NCI-H2107 treated with DMSO at 0.1 percent for 48 hours (cell line): ENCODE results near the gene OLFML2B.
A peak's percentile ranks its signal among the peaks of the same experiment; 100 is the strongest.
"Not testable (repeated sequence)": the region's sequence is repeated elsewhere in the genome, so short reads cannot be mapped to it uniquely, and the experiment has no call there.

ENCODE experiments used
- DNase-seq: peaks from one replicate; lab custom pipeline; 2025; ENCODE audit not compliant: unreplicated experiment; lab: John Stamatoyannopoulos, UW

The OLFML2B gene

DNA sequence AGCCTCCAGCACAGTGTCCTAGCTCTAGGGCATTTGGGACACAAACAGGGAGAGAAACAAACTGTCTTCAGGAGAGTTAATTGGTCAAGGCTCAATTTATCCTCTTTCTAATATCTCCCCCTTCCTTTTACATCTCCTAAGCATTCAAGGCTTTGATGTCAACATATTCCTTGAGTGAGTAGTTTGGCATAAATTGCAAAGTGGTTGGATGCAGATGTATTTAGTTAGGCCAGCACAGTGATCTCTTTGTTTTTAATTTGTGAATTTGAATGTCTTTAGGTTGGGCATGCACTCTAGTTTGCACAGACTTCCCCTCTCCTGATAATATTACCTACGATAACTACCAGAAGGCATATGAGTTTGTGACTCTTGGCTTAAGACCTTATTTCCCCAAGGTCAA, 12.5 kb upstream of the OLFML2B start:
- no peak for DNase-seq

DNA sequence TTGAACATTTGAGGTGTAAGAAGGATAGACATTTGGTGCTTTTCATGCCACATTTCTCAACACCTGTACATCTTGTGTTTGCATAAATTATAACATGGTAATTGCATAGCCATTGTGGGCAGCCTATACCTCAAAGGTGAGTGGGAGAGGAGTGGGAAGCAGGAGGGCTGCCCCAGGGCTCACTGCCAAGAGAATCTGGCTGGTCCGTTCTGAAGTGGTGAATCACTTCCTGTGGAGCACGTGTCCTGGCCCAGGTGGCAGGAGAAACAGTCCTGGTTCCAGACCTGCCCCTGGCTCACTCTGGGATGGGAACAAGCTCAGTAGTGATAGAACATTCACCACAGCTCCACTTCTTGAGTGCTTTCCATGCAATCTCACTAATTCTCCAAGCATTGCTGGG, 11.6 kb upstream of the OLFML2B start:
- DNase-seq: peak; percentile 23

DNA sequence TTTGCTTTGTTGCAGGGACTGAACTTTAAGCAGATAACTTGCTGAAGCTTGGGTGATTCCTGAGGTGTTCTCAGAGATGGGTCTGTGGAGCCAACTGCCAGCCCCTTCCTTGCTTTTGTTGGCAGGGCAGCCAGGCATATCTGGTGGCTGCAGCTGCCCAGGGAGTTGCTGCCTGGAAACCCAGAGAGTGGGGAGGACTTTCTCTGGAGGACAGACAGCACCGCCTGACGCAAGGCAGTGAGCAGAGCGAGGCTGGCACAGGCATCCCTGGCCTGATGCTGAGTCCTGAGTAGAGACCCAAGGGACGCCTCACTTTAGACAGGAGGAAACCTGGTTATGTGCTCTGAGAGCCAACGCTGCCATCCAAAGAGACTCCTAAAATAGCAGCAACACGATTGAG, 9.8 kb upstream of the OLFML2B start:
- no peak for DNase-seq

DNA sequence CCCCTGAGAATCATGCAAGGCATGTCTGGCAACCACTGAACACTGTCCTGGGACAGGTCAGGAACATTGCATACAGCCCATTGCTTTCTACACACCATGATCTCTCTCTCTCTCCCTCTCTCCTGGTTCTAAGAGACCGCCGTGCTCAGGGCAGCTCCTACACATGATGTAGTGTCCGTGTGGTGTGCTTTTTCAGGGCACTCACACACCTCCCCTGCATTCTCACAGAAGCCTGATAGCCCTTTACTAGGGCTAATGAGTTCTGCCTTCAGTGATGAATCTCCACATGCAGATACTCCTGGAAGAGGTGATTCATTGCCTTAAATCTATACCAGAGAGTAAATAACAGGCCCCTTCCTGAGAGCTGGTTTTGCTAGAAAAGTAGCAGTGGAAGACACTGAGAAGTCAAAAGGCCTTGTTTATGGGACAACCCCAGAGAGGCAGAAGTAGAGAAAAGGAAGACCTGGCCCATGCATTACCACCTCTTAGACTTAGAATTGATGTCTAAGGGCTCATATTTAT, 7.2 kb upstream of the OLFML2B start:
- no peak for DNase-seq

DNA sequence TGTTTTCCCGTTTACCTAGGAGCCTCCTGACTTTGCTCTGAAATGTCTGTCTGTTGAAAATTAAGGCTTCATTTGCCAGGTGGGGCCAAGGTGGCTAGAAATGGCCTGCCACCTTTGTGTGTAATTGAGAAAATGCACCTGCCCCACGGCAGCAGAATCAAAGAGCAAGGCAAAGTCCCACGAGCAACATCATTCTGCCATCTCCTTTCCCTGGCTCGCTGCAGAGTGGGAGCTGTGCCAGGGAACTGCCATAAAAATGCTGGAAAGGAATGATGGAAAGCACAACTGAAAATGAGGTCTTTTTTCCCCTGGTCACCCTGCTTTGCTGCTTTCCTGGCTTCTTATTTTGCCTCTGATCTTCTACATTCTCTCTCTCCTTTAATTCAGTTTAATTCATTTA, 5.5 kb upstream of the OLFML2B start:
- DNase-seq: peak; percentile 25

DNA sequence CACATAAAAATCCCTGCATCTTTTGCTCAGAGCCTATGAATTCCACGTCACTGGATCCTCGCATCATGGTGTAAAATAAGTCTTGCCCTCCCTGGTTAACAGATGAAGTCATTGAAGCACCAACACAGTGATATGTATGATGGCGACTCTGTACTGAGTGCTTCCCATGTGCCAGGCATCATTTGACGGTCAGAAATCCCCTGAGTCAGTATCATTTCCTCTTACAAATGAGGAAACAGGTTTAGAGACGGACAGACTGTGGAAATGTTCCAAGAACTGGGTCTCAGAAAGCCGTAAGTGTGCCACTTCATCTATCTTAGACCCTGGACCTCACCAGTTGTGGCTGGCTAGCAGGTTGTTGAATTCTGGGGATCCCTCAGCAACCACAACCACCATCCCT, 5.1 kb upstream of the OLFML2B start:
- DNase-seq: no peak

DNA sequence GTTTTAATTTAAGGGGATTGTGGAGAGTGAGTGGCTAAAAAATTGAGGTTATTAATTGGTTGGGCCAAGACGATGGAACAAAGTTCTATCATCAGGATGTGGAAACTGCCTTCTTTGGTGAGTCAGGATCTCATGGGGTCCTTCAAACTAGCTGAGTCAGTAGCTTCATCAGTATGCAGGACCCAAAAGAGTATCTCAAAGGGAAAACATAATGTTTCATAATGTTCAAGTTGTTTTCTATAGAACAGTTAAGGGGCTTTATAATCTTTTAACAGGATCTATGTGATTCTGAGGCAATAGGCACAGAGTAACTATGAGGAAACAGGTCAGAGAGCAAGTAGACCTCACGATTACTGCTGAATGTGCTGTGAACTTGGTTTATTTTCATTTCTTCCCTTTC, 3.2 kb upstream of the OLFML2B start:
- DNase-seq: no peak

DNA sequence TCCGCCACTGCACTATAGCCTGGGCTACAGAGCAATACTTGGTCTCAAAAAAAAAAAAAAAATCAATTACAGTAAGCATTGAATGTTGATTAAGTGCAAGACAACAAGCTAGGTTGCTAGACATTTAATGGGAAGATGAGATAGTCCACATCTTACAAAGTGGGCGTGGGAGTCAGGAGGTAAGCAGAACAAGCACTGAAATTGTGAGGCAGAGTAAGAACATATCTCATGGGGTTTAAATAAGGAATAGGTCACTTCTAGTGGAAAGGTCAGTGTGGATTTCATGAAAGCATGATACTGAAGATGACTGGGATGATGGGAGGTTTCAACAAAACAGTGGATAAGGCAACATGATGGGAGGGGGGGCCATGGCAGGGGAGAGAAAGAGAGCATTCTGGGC, 1.9 kb upstream of the OLFML2B start:
- no peak for DNase-seq

DNA sequence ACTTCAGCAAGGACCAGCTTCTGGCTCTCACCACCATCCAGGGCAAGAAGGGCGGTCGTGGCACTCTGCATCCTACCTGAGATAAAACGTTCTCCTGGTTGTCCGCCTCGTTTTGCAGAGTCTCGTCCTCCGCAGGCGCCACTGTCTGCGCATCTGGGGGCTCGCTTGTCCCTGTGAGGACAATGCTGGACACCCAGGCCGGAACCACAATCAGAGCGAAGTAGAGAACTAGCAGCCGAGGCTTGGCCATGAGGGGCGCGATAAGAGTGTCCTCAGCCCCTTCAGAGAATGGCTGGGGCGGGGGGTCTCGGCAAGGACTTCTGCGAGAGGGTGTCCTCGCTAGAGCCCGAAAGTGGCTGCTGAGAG, 505 bp downstream of the OLFML2B start:
- DNase-seq: no peak

DNA sequence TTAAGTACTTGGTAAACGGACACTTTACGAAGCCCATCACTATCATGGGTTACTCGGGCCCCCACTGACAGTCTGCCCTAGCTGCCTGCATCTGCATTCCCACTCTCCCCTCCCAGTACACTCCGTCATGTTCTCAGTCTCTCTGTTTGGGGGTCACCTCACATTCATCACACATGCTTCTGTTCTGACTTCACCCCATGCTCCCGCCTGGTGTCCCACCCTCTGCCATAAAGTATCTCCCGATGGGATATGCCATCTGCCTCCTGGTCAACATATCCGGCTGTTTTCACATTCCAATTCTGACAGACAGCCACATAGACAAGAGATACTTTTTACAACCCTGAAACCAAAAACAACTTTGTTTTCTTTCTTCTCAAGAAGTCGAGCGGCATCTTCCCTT, 1.0 kb downstream of the OLFML2B start:
- DNase-seq: no peak

DNA sequence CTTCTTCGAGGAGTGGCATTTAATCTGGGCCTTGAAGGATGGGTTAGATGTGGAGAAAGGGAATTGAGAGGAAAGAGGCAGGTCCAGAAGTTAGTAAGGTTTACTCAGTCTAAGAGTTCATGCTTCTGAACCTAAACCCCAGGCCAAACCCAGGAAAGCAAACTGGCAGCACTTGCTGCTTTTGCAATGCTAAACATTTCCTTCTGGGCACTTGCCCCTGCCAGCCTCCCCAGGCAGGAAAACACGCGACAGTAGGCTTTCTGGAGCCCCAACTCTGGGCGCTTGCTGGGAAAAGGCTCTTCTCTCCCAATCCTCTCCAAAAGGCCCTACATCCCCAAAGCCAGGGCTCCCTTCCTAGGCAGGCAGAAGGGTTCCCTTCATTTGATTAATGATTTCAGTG, 2.5 kb downstream of the OLFML2B start:
- no peak for DNase-seq

DNA sequence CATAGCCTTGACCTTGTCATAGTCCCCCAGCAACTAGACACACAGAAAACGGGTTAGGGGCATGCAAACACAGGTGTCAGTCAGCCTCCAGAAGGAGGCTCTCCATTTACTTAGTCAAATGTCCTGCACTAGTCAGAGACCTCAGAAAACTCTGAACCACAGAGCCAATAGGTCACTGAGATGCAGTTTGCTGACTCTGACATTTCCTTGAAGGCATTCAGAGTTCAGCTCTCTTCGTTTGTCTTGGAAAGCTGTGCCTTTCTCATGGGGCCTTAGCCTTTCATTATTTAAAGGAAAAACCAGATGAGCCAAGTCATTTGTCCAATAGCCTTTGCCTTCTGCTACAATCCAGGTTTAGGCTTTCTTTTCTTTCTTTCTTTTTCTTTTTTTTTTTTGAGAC, 3.5 kb downstream of the OLFML2B start:
- DNase-seq: no peak

DNA sequence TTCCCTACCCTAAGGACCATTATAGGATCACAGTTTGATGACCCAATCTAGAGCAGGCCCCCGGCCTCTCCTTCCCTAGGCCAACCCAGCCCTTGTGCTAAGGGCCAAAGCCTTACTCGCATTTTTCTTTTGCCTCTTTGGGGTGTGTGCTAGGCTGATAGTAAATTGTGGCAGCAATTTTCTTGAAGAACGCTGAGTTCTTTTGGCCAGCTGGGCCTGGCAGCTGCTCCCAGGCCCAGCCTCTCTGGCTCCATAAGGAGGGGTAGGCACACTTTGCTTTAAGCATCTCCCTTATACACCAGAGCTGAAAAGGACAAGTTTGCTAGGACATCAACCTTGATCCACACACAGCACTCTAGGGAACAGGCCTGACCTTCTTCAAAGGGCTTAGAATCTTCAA, 4.2 kb downstream of the OLFML2B start:
- DNase-seq: no peak

DNA sequence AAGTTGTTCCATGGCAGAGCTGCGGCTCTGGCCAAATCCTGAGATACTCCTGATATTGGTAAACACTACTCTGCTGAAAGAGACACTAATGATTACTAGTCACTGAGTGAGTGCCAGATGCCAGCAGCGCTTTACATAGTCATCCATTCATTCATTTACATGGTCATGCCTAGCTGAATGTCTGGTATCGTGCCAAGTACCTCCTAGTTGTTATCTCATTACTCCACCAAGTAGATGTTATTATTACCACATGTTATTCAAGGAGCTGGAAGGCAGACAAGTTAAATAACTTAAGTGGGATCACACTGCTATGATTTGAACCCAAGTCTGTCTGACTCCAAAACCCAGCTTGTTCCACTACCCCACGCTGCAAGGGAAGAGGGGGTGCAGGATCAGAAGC, 4.7 kb downstream of the OLFML2B start:
- peak; percentile 38 for DNase-seq

DNA sequence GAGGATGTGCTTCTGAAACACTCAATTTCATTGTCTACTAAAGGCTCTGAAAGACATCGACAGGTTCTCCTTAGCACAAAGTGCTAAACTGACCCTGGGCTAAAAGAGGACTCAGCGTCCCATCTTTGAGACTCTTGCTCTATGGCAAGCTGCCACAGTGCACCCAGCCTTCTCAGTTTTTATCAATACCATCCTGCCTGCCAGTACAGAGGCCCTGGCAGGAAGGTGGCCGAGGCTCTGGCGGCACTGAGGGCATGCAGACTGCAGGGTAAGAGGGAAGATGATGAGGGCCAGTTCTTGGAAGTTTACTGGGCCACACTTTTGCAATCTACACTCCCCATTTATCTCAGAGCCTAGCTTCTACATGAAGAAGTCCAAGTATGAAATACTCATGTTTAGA, 5.3 kb downstream of the OLFML2B start:
- no peak for DNase-seq

DNA sequence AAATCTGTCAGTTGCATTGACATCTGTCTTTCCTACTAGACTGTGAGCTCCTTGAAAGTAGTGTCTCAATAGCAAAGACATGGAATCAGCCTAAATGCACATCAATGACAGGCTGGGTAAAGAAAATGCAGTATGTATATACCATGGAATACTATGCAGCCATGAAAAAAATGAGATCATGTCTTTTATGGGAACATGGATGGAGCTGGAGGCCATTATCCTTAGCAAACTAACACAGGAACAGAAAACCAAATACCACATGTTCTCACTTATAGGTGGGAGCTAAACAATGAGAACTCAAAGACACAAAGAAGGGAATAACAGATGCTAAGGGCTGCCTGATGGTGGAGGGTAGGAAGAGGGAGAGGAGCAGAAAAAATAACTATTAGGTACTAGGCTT, 5.9 kb downstream of the OLFML2B start:
- not testable (repeated sequence) for DNase-seq

DNA sequence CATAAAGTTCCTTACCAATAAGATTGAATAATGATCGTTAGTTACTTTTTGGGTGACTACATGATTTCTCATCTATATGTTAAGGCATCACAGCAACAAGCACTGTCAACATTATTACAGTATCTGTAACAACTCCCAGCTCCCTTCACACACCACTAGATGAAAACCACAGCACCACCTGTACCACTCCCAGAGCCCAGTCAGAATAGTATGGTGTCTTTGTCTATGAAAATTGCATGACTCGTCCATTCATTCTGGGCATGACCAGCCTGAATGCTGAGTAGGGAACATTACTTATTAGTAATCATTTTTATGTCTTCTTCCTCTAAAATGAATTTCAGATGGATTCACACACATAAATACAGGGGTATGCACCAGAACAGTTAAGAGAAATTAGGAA, 7.0 kb downstream of the OLFML2B start:
- DNase-seq: peak; percentile 26

DNA sequence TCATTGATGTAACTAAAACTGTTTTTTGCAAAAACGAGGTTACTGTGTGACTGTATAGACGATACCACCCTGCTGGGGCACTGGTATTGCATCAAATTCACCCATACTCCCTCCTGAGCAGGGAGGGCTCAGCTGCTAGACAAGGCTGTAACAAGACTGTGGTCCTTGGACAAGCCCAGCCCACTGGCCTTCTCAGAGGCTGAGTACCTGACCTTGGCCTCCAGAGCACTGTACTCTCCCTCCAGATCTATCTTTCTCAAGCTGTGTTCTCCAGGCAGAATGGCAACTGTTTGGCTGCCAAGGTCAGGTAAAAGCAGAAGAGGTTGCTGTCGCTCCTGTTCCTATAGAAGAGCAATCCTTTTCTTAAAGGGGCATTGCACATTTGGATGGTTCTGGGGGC, 8.5 kb downstream of the OLFML2B start:
- no peak for DNase-seq

DNA sequence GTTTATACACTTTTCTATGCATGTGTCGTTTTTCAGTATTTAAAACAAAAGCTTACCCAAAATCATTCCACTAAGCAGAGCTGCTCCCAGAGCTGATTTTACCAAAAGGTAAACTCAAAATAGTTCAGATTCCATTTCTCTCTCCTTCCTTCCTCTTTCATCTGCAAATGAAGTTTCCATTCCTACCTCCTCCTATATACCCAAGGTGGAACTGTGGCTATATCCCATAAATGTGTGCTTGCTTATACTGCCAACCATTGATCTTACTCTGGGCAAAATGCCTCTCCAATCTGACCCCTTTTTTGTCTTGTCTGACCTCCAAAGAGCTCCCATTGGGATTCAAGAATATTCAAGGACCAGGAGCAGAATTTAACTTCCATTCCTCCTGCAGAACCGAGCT, 9.5 kb downstream of the OLFML2B start:
- no peak for DNase-seq

DNA sequence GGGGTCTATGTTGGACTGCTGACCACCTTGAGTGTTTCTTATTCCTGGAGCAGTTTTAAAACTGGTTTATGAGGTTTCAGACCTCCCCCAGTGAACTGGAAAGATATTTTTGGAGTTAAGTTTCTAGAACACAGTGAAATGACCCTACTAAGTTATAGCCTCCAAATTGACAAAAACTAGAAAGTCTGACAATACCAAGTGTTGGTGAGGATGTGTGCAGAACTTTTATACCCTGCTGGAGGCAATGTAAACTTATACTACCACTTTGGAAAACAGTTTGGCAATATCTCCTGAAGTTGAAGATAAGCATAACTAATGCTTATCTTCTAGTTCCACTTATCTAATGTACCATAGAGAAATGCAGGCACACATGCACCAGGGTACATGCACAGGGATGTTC, 10.4 kb downstream of the OLFML2B start:
- DNase-seq: no peak

DNA sequence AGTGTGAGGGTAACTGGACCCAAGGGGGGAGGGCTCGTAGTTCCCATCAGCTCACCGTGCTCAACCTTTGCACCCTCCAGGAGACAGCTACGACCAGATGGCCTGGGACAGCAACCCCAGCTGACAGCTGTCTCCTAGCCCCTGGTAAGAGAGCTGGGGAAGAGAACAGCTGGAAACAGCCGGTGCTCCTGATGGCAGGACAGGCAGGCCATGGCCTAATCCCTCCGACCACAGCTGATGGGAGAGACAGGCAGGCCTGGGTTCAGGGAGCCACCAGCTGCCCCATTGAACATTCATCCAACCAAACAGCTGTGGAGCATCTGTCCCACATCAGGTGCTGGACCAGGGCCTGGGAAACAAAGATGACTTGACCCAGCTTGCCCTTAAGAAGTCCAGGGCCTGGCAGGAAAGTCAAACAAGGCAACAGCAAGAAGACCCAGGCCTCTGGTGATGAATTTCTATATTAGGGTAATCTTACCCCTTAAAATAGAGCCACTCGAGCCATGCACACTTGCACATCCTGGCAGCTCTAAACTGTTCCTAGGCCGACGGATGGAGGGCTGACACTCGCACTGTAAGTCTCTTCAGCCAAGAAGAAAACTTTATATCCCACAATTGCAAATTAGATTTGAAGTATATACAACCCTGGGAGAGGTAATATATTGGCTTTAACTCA, 12.2 kb downstream of the OLFML2B start:
- DNase-seq: no peak

DNA sequence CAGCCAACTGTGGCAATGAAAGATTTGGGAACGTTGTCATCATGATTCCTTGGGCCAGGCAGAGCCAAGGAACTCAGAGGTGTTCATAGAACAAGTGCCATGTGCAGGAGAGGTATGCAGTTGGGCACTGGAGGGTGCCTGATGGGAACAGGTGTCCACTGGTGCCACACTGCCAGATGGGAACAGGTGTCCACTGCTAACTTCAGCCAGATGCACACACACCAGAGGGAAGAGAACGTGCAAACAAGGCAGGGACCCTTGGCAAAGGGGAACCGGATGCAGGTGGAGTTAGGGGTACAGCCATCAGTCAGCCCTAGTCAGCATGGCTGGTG, 13.5 kb downstream of the OLFML2B start:
- DNase-seq: no peak

DNA sequence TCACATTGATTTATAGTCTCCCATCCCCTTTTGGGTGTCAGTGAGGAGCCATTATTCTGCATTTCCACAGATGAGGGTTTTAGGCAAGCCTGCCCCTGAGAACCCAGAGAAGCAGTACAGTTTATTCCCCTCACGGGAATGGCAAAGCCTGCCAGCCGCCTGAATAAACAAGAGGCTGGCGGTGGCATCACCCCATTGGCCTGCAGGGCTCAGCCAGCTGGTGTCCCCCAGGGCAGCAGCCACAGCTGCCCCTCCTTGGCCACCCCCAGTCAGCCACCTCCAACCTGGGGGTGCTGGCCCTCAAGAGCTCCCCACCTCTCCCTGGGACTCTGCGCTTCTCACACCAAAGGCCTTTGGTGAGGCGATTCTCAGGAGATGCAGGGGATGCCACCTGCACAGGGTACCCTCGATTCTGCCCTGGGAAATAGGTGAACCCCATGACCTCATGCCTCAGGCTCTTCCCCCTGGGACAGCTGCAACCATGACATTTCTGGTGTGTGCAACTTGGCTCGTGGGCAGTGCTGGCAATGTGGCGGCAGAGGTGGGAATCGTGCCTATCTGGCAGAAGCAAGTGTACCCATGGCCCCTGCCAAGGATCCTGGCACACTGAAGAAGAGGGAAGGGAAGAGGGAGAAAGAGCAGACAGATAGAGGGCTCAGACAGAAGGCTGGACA, 14.0 kb downstream of the OLFML2B start:
- no peak for DNase-seq
